LNCaP clone FGC (cell line): ENCODE measurements around the gene ALDH1A1.

ENCODE experiments used
- DNase-seq: peaks from one replicate; pipeline ENCODE4 v3.0.0-alpha.2; 2011; ENCODE audit warnings: low read depth
- H3K4me3 ChIP-seq: 2 replicates; pipeline ENCODE4 v1.5.1; 2011; ENCODE audit warnings: mild to moderate bottlenecking, low read depth, low read length, control low read depth
- TF ChIP-seq, protein P1 (sequence below): IDR thresholded peaks from 2 replicates; pipeline ENCODE4 v1.5.1; 2012; ENCODE audit warnings: mild to moderate bottlenecking; ENCODE audit not compliant: control insufficient read depth, insufficient read depth; ENCODE audit errors: extremely low read depth

ALDH1A1 gene

DNA sequence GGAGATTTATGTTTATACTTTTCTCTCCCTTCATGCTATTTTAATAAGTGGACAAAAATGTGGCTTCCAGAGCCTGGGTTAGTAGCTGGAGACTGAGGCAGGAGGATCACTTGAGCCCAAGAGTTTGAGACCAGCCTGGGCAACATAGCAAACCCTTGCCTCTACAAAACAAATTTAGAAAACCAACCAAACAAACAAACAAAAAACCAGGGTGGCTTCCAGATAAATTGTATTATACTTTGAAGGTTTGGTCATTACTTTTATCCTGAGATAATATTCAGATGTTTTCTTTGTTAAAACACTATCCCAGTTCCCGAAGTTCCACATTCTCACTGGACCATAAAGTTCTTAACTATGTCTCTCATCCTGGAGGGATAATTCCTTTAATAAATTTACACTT lies 46.0 kb downstream of the ALDH1A1 start:
- TF ChIP-seq, protein P1, sequence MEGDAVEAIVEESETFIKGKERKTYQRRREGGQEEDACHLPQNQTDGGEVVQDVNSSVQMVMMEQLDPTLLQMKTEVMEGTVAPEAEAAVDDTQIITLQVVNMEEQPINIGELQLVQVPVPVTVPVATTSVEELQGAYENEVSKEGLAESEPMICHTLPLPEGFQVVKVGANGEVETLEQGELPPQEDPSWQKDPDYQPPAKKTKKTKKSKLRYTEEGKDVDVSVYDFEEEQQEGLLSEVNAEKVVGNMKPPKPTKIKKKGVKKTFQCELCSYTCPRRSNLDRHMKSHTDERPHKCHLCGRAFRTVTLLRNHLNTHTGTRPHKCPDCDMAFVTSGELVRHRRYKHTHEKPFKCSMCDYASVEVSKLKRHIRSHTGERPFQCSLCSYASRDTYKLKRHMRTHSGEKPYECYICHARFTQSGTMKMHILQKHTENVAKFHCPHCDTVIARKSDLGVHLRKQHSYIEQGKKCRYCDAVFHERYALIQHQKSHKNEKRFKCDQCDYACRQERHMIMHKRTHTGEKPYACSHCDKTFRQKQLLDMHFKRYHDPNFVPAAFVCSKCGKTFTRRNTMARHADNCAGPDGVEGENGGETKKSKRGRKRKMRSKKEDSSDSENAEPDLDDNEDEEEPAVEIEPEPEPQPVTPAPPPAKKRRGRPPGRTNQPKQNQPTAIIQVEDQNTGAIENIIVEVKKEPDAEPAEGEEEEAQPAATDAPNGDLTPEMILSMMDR = no peak
- no peak overlapping the region for H3K4me3 ChIP-seq
- DNase-seq = no peak

DNA sequence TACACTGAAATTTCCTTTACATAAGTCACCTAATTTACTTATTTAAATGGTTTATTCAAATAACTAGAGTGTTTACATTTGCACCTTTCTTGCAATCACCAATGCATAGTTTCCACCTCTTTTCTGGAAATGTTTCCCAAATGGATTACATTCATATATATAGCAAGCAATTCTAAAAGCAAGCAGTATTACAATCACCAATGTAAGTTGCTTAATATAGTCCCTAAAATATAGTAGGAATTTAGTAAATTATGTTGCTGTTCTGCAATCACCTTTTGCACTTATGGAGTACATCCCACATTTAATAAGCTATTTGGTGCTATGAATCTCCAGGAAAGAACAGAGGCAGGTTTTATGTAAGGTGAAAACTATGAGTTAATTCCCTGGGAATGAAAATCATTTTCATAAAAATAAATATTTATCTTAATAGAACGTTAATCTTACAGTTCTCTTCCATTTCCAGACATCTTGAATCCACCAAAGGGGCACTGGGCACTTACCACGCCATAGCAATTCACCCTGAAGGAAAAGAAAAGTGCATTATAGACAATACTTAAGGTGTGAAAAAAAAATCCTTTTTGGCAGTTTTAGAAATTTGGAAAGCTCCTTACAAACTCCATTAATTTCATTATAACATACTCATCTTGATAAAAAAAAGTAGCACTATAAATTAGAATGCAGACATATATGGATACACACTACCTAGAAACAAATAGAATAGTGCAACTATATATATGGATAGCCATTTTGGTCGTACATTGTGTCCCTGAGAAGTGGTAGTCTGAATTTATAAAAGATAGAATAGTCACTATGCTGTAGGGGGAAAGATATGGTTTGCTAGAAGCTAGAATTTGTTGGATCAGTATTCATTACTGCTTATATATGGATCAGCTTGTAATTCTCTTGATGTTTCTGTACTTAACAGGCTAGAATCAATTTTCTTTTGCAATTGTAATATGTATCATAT lies 47.1 kb downstream of the ALDH1A1 start:
- H3K4me3 ChIP-seq = no peak overlapping the region
- TF ChIP-seq, protein P1 = no peak
- DNase-seq = no peak

GRCh38 chr9:72904267-72905093 lies 48.4 kb downstream of the ALDH1A1 start:
- no peak overlapping the region for H3K4me3 ChIP-seq
- DNase-seq = no peak
- TF ChIP-seq, protein P1 = no peak

GRCh38 chr9:72903103-72903502 lies 49.8 kb downstream of the ALDH1A1 start:
- TF ChIP-seq, protein P1 = no peak
- no peak for DNase-seq
- no peak overlapping the region for H3K4me3 ChIP-seq

- no peak for DNase-seq
- no peak overlapping the region for H3K4me3 ChIP-seq
Observed at GRCh38 chr9:72902268-72902667, 50.6 kb downstream of the ALDH1A1 start.

DNA sequence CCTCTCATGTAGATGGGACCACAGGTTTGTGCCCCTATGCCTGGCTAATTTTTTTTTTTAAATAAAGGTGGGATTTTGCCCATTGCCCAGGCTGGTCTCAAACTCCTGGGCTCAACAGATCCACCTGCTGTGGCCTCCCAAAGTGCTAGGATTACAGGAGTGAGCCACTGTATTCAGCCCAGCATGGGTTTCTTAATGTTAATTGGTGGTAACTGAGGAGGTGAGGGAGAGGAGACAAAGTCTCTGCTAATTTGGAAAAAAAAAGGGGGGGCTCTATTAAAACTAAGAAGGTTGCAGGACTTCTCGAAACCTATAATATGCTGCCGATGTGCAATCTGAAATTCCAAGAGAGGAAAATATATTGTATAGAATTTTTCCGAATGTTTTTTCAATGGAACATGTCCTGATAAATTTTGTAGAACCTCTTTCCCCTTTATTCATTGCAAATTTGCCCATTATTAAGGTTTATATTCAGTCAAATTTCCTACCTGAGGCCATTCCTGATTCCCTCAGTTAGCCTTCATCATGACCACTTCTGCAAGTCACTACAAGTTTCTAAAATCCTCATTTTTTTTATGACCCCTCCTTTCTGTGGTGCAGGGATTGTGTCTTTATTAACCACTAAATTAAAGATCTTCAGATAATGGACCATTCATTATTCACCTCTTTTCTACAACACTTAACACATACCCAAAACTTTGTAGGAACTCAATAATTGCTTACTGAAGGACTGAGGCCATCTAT lies 52.9 kb downstream of the ALDH1A1 start:
- no peak for DNase-seq
- H3K4me3 ChIP-seq = no peak overlapping the region
- TF ChIP-seq, protein P1 = no peak

More at GRCh38 chr9:72902268-72902667, 50.6 kb downstream of the ALDH1A1 start:
- TF ChIP-seq, protein P1 = no peak
